Neural cell (in vitro differentiated cells): ENCODE measurements around the gene DNAH10. TPM values are rescaled to one million over a fixed set of nuclear protein-coding genes. Genes with fewer than 3 reads are reported as not detected.

Experiments used
- H2AFZ ChIP-seq: fragments of 200-600, 300-800 bp; sonication (generic), shearing (Covaris generic); 2 replicates; pipeline ENCODE4 v1.6.0; 2014; ENCODE audit warnings: low read depth, mild to moderate bottlenecking, antibody characterized with exemption, low read length, moderate library complexity
- H3F3A ChIP-seq: fragments of 200-600 bp; shearing (Covaris generic); 2 replicates; pipeline ENCODE4 v1.6.1; 2016; ENCODE audit warnings: mild to moderate bottlenecking, moderate library complexity, mixed read lengths, antibody characterized with exemption, low read length; ENCODE audit not compliant: insufficient read depth, poor library complexity, severe bottlenecking
- H3K27ac ChIP-seq: fragments of 200-600, 300-800 bp; sonication (generic), shearing (Covaris generic); 2 replicates; pipeline ENCODE4 v1.5.1; 2014; ENCODE audit warnings: mild to moderate bottlenecking, low read length, moderate library complexity
- H3K27me3 ChIP-seq: fragments of 300-800, 200-600 bp; sonication (generic), shearing (Covaris generic); 2 replicates; pipeline ENCODE4 v1.6.0; 2014; ENCODE audit warnings: mild to moderate bottlenecking, low read depth, low read length, moderate library complexity; ENCODE audit not compliant: insufficient read depth
- H3K36me3 ChIP-seq: fragments of 300-800, 200-600 bp; sonication (generic), shearing (Covaris generic); 2 replicates; pipeline ENCODE4 v1.5.1; 2014; ENCODE audit warnings: mild to moderate bottlenecking, antibody characterized with exemption, low read length, moderate library complexity; ENCODE audit not compliant: insufficient read depth
- H3K4me2 ChIP-seq: fragments of 300-800, 200-600 bp; sonication (generic), shearing (Covaris generic); 2 replicates; pipeline ENCODE4 v1.6.0; 2014; ENCODE audit warnings: mild to moderate bottlenecking, low read length
- H3K4me3 ChIP-seq: fragments of 300-800, 200-600 bp; sonication (generic), shearing (Covaris generic); 2 replicates; pipeline ENCODE4 v1.5.1; 2014; ENCODE audit warnings: mild to moderate bottlenecking, low read length, moderate library complexity
- H3K79me2 ChIP-seq: fragments of 200-600 bp; shearing (Covaris generic); replicated peaks from 2 replicates; pipeline ENCODE4 v1.6.0; 2014; ENCODE audit warnings: mild to moderate bottlenecking, low read length, moderate library complexity; ENCODE audit not compliant: insufficient read depth
- H3K9ac ChIP-seq: fragments of 300-800, 200-600 bp; sonication (generic), shearing (Covaris generic); 2 replicates; pipeline ENCODE4 v1.6.1; 2016; ENCODE audit warnings: mild to moderate bottlenecking, low read length, mixed read lengths
- H3K9me2 ChIP-seq: fragments of 200-600 bp; shearing (Covaris generic); 2 replicates; pipeline ENCODE4 v1.6.1; 2016; ENCODE audit warnings: mild to moderate bottlenecking, low read length, mixed read lengths; ENCODE audit not compliant: insufficient read depth
- H3K9me3 ChIP-seq: fragments of 200-600, 300-800 bp; sonication (generic), shearing (Covaris generic); 2 replicates; pipeline ENCODE4 v1.6.1; 2016; ENCODE audit warnings: mild to moderate bottlenecking, mixed run types, low read length, moderate library complexity, mixed read lengths
- H4K20me1 ChIP-seq: fragments of 200-600 bp; shearing (Covaris generic); 2 replicates; pipeline ENCODE4 v1.6.1; 2016; ENCODE audit warnings: mild to moderate bottlenecking, mixed run types; ENCODE audit not compliant: insufficient read depth
- CTCF ChIP-seq: fragments of 450-650 bp; IDR thresholded peaks from 2 replicates; pipeline ENCODE4 v1.5.1; 2014; ENCODE audit warnings: antibody characterized with exemption, mild to moderate bottlenecking, moderate library complexity; ENCODE audit not compliant: poor library complexity, severe bottlenecking
- EP300 ChIP-seq: fragments of 450-650 bp; conservative IDR thresholded peaks from 2 replicates; pipeline ENCODE4 v1.6.1; 2014; ENCODE audit warnings: antibody characterized with exemption, mild to moderate bottlenecking, moderate library complexity; ENCODE audit not compliant: poor library complexity, severe bottlenecking
- EZH2 ChIP-seq: fragments of 200-600, 300-800 bp; shearing (Covaris generic), sonication (generic); IDR thresholded peaks from 2 replicates; pipeline ENCODE4 v1.6.1; 2014; ENCODE audit warnings: antibody characterized with exemption, low read length, borderline replicate concordance, mild to moderate bottlenecking; ENCODE audit not compliant: insufficient read depth, poor library complexity, severe bottlenecking
- MXI1 ChIP-seq: fragments of 450-650 bp; conservative IDR thresholded peaks from 2 replicates; pipeline ENCODE4 v1.6.1; 2014; ENCODE audit warnings: antibody characterized with exemption, mild to moderate bottlenecking; ENCODE audit not compliant: poor library complexity, severe bottlenecking
- POLR2AphosphoS5 ChIP-seq: IDR thresholded peaks from 2 replicates; pipeline ENCODE4 v1.6.1; 2012
- RAD21 ChIP-seq: fragments of 450-650 bp; conservative IDR thresholded peaks from 2 replicates; pipeline ENCODE4 v1.6.1; 2014; ENCODE audit warnings: antibody characterized with exemption, mild to moderate bottlenecking, moderate library complexity
- REST ChIP-seq: IDR thresholded peaks from 2 replicates; pipeline ENCODE4 v1.6.1; 2012; ENCODE audit warnings: borderline replicate concordance
- SMC3 ChIP-seq: fragments of 450-650 bp; conservative IDR thresholded peaks from 2 replicates; pipeline ENCODE4 v1.6.1; 2014; ENCODE audit warnings: antibody characterized with exemption, mild to moderate bottlenecking, moderate library complexity; ENCODE audit not compliant: poor library complexity
- TAF1 ChIP-seq: IDR thresholded peaks from 2 replicates; pipeline ENCODE4 v1.6.1; 2012; ENCODE audit warnings: low read depth
- polyA plus RNA-seq: library from polyadenylated mRNA; depleted of rRNA; stranded (reverse); fragments of >200 nt; gene quantifications from 2 replicates; pipeline ENCODE4 v1.2.3, GENCODE V29; 2014

Gene DNAH10
- polyA plus RNA-seq, 1 donor from 2014 or later: 1.9 TPM

GRCh38 chr12:123723011-123723410 lies 39.1 kb upstream of the DNAH10 start:
- Histone ChIP-seq H4K20me1 (no peaks in the 10 kb centered on the region), H3K4me2 (no peak overlapping the region), H3K9me2 (no peaks in the 10 kb centered on the region), H3K27me3 (no peaks in the 10 kb centered on the region), H3F3A (no peaks in the 10 kb centered on the region), H3K79me2 (no peaks in the 10 kb centered on the region), H3K36me3 (no peaks in the 10 kb centered on the region), H2AFZ (no peak overlapping the region), H3K9ac (no peak overlapping the region), H3K4me3 (no peak overlapping the region), H3K9me3 (no peaks in the 10 kb centered on the region), H3K27ac (no peak overlapping the region)
- TF ChIP-seq EZH2 (no peak), REST (no peak), SMC3 (no peak), POLR2AphosphoS5 (no peak), TAF1 (no peak), MXI1 (no peak), EP300 (no peak), RAD21 (no peak), CTCF (no peak)

- no peak overlapping the region for H3K4me3 ChIP-seq
- H4K20me1 ChIP-seq: no peaks in the 10 kb centered on the region
- H3K9me2 ChIP-seq: no peaks in the 10 kb centered on the region
- no peak overlapping the region for H2AFZ ChIP-seq
- H3F3A ChIP-seq: no peaks in the 10 kb centered on the region
- no peak overlapping the region for H3K27ac ChIP-seq
- TF ChIP-seq POLR2AphosphoS5: no peak
- TF ChIP-seq CTCF: no peak
- no peak for TF ChIP-seq SMC3
- no peak for TF ChIP-seq MXI1
- no peak for TF ChIP-seq REST
- TF ChIP-seq EP300: no peak
- no peak for TF ChIP-seq RAD21
- TF ChIP-seq EZH2: no peak
- H3K79me2 ChIP-seq: no peaks in the 10 kb centered on the region
- H3K9ac ChIP-seq: no peak overlapping the region
- H3K27me3 ChIP-seq: no peaks in the 10 kb centered on the region
- no peaks in the 10 kb centered on the region for H3K9me3 ChIP-seq
- H3K36me3 ChIP-seq: no peaks in the 10 kb centered on the region
- no peak overlapping the region for H3K4me2 ChIP-seq
Observed at GRCh38 chr12:123723765-123724164, 38.3 kb upstream of the DNAH10 start.
